ENCODE data around the gene DIAPH3.

DIAPH3 gene

GRCh38 chr13:60026286-60026685, 137.4 kb downstream of the DIAPH3 start:
- DNase-seq (ENCODE audit: low read depth), result no peak

DNA sequence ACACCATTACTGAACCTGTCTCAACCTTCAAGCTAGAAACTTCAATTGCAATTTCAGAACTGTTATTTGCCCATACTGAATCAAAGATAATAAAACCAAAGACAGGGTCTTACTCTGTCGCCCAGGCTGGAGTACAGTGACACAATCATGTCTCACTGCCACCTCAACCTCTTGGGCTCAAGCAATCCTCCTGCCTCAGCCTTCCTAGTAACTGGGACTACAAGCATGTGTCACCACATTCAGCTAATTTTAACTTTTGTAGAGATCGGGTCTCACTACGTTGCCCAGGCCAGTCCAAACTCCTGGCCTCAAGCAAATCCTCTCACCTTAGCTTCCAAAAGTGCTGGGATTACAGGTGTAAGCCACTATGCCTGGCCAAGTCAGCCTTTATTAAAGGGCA, 143.4 kb downstream of the DIAPH3 start:
- no peak for DNase-seq (ENCODE audit: low read depth)

- DNase-seq (ENCODE audit: low read depth), result no peak
Observed at GRCh38 chr13:60019119-60019993, 144.4 kb downstream of the DIAPH3 start.

GRCh38 chr13:60018536-60018935, 145.2 kb downstream of the DIAPH3 start:
- no peak for DNase-seq (ENCODE audit: low read depth)

- no peak for DNase-seq (ENCODE audit: low read depth)
Observed at GRCh38 chr13:60016229-60016628, 147.5 kb downstream of the DIAPH3 start.

GRCh38 chr13:60013166-60013565, 150.6 kb downstream of the DIAPH3 start:
- DNase-seq (ENCODE audit: low read depth), result no peak

DNA sequence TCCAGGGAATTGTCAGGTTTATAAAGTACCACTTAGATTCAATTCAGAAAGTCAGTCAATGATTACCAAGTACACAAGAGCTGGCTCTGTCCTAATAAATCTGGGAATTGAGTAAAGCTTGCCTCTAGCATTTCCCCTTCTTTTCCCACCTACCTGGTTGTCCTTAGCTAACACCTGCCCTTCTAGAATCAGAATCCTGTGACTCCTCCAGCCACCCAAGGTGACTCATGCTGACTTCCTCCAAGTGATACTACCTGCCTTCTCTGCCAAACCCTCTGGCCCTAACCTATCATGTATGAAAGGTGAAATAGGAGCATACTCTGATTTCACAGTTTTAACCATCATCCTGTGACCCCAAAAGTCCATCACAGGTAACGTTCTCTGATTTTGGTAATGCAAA, 151.2 kb downstream of the DIAPH3 start:
- no peak for DNase-seq (ENCODE audit: low read depth)

DNA sequence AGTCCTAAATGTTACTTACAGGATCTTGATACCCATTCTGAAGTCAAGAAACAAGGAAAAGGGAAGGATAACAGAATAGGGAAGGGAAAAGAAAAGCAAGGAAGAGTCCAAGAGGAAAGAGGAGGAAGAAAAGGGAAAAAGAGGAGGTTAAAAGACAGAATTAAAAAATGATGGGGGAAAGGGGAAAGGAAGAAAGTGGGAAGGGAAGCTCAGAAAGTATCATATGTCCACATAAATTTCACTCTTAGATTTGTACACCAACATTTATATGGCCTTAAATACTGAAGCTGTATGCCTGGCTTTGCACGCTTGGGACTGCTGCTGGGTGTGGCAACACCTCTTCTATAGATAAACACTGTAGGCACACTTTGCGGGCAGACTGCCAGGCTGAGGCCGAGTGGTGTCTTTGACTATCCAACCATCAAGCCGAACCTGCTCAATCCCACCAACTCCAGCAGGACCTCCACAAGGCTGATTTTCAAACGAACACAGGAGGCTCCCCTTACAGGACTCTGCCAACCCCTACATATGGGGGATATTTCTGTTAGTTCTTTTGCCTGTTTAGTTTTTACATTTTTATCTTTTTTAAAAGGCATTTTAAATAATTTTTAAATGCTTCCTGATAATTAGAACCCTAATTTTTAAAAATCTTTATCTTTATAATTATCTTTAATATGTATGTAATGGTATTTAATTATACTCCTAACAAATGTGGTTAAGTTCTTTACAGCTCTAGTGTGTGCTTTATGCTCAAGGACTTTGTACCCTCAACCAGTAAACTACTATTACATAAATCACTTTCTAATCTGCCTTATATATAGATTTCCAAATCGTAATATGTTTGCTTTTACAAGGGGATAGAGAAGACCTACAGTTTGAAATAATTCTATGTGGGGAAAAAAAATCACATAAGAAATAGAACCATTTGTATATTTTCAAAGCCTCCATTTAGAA, 154.2 kb downstream of the DIAPH3 start:
- no peak for DNase-seq (ENCODE audit: low read depth)

- DNase-seq (ENCODE audit: low read depth), result no peak
Observed at GRCh38 chr13:60001889-60002288, 161.8 kb downstream of the DIAPH3 start.

DNA sequence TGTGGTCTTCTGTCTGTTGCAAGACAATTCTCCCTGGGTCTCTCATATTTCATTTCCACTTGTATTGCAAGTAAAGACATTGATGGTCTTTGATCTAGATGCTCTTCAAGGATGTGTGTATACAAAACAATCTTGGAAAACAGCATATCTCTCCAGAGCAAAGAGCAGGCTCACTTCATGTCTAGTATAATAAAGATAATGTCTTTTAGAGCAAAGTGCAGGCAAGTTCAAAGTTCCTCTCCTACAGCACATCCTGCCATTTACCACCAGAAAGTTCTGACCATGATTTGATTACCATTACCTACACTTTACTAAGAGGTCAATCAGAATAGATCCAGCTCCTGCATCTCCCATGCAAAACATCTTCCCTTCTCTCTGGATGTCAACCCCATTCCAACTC, 162.8 kb downstream of the DIAPH3 start:
- DNase-seq (ENCODE audit: low read depth), result no peak

GRCh38 chr13:60000081-60000480, 163.6 kb downstream of the DIAPH3 start:
- DNase-seq (ENCODE audit: low read depth), result no peak

DNA sequence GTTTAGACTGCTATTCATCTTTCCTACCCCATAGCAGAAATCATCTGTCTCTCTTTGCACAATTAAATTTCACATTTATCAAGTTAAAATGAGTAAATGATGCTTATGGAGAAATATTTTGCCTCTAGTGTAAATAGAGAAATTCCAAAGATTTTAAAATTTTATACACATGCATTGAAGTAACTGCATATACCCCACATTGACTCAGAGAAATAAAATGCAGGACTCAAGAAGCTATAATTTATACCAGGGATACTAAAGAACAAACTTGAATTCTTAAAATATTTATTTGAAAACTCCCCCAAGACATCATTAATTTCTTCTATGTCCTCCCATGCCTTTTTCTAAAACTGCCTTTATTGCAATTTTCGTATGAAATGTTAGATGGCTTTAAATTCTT, 165.8 kb downstream of the DIAPH3 start:
- no peak for DNase-seq (ENCODE audit: low read depth)

GRCh38 chr13:59996461-59996980, 167.2 kb downstream of the DIAPH3 start:
- DNase-seq (ENCODE audit: low read depth), result no peak

GRCh38 chr13:59991395-59991794, 172.3 kb downstream of the DIAPH3 start:
- DNase-seq (ENCODE audit: low read depth), result no peak

DNA sequence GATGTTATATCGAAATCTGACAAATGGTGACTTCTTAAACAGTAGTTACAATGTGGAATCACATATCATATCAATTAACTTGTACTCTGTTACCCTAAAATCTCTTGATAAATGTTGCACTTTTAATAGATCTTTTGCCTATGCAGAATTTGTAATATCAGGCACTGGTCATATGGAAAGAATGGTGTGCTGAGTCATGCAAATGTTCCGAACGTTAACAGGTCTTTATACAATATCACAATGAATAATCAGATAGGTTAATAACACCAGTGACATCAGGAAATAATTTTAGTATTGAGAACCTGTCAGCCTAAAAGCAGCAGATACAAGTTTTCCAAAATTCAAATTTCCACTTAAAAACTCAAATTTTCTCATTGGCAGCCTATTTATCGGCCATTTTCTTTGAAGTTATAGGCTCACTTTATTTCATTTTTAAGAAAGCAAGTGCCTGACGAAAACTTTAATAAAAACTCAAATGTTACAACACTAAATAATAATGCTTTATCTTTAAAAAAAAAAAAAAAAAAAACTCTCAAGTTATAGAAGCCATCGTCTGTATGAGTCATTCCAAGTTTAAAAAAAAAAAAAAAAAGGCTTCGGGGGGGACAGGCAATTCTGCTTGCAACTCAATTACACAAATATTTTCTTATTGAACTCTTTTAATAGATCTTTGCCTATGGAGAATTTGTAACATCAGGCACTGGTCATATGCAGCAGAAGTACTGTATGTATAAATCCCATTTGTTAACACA, 180.9 kb downstream of the DIAPH3 start:
- no peak for DNase-seq (ENCODE audit: low read depth)

- no peak for DNase-seq (ENCODE audit: low read depth)
Observed at GRCh38 chr13:59979589-59979988, 184.1 kb downstream of the DIAPH3 start.

GRCh38 chr13:59978862-59979261, 184.9 kb downstream of the DIAPH3 start:
- DNase-seq (ENCODE audit: low read depth), result no peak

GRCh38 chr13:59976856-59977255, 186.9 kb downstream of the DIAPH3 start:
- no peak for DNase-seq (ENCODE audit: low read depth)

- no peak for DNase-seq (ENCODE audit: low read depth)
Observed at GRCh38 chr13:59975807-59976435, 187.8 kb downstream of the DIAPH3 start.

- no peak for DNase-seq (ENCODE audit: low read depth)
Observed at GRCh38 chr13:59970847-59971246, 192.9 kb downstream of the DIAPH3 start.

DNA sequence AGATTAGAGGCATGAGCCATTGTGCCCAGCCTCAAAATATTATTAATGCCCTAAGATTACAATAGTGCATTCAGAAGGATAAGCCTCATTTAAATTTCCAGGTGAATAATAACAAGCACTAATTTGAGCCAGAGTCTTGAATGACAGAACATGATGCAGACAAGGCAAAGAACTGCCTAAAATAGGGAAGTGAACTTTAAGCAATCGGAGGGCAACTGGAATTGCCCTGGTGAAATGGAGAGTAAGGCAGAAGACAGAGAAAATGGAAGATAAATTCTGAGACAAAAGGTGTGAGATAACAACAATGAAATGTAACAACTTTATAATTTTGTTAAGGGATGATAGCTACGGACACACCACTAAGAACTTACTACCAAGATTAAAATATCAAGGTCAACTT, 199.9 kb downstream of the DIAPH3 start:
- no peak for DNase-seq (ENCODE audit: low read depth)

Data from CMK (cell line).